Heart left ventricle (tissue), 16 donors: ENCODE data around the gene ERH. TPM values are rescaled to one million over a fixed set of nuclear protein-coding genes. Genes with fewer than 3 reads are reported as not detected.
"Not testable (repeated sequence)": the region's sequence is repeated elsewhere in the genome, so short reads cannot be mapped to it uniquely, and the experiment has no call there.

Source experiments
- ATAC-seq, 4 donors: fragments of 200-7000 bp; cut with Tn5 transposase; one replicate each; pipeline ENCODE4 v1.9.1; 2020 to 2022; ENCODE audit warnings: moderate library complexity in 4 of 4, mild to moderate bottlenecking in 3 of 4, moderate number of reproducible peaks in 1 of 4
- DNase-seq, 5 donors: peaks; one replicate each; pipeline ENCODE4 v3.0.0-alpha.2; 2020
- H3K27ac ChIP-seq, 12 donors: fragments of 200-600 bp; sonication (generic) in 4 of 12; one replicate each; pipeline versions ENCODE4 v1.5.0 to v1.8.0; 2016 to 2022; ENCODE audit warnings: mild to moderate bottlenecking in 2 of 12
- H3K27me3 ChIP-seq, 9 donors: fragments of 200-600 bp; sonication (generic) in 2 of 9; one replicate each; pipeline versions ENCODE4 v1.5.1 to v1.8.0; 2016 to 2022; ENCODE audit warnings: mild to moderate bottlenecking in 3 of 9
- H3K36me3 ChIP-seq, 9 donors: fragments of 200-600 bp; sonication (generic) in 2 of 9; one replicate each; pipeline versions ENCODE4 v1.5.0 to v1.8.0; 2018 to 2022; ENCODE audit warnings: mild to moderate bottlenecking in 2 of 9
- H3K4me1 ChIP-seq, 12 donors: fragments of 200-600 bp; sonication (generic) in 4 of 12; one replicate each; pipeline versions ENCODE4 v1.5.0 to v1.8.0; 2016 to 2022; ENCODE audit warnings: mild to moderate bottlenecking in 3 of 12
- H3K4me3 ChIP-seq, 12 donors: fragments of 200-600 bp; sonication (generic) in 4 of 12; one replicate each; pipeline versions ENCODE4 v1.5.0 to v1.8.0; 2017 to 2022; ENCODE audit warnings: mild to moderate bottlenecking in 9 of 12, moderate library complexity in 4 of 12
- H3K9me3 ChIP-seq, 12 donors: fragments of 200-600 bp; sonication (generic) in 4 of 12; one replicate each; pipeline versions ENCODE4 v1.5.0 to v1.8.0; 2016 to 2022; ENCODE audit warnings: mild to moderate bottlenecking in 1 of 12
- POLR2A ChIP-seq, 2 donors: fragments of 450-650 bp; IDR thresholded peaks; one replicate each; pipeline ENCODE4 v1.6.1; 2017; ENCODE audit warnings: antibody characterized with exemption in 2 of 2, mild to moderate bottlenecking in 2 of 2, moderate library complexity in 2 of 2
- WGBS, 4 donors: extraction: QIAGEN DNeasy Blood & Tissue Kit in 2 of 4; methylation state at CpG; one replicate each; pipeline versions ENCODE4 v1.1.5 to v1.1.7; 2013 to 2018; 5-methylcytosine and 5-hydroxymethylcytosine counted together
- intact Hi-C, 10 donors: fragments of 100-400 bp; cut with DNase I; formaldehyde crosslinking; loops; one replicate each; pipeline versions ENCODE4 v1.11.1 to v1.14.2; 2022
- polyA plus RNA-seq, 2 donors: library from polyadenylated mRNA; stranded (reverse); fragments of 200-250 nt; gene quantifications; one replicate each; pipeline ENCODE4 v1.2.3, GENCODE V29; 2013
- total RNA-seq, 9 donors: library from RNA; depleted of rRNA in 2 of 9; stranded (reverse); fragments of >200 nt in 2 of 9; fragmentation: NEBNext Ultra II Directional in 3 of 9; extraction: Animal tissue kit (Norgen Biotek cat#: 25700) in 3 of 9; gene quantifications; one replicate each; pipeline versions ENCODE4 v1.1.0 to v1.2.4, GENCODE V29; 2016 to 2023
- TF ChIP-seq, protein P1 (sequence below), 12 donors: fragments of 200-600 bp; sonication (generic) in 4 of 12; IDR thresholded peaks; one replicate each; pipeline versions ENCODE4 v1.5.0 to v1.8.0; 2018 to 2022; ENCODE audit warnings: antibody characterized with exemption in 12 of 12, mild to moderate bottlenecking in 5 of 12
- donor health status: ischemic (EF 13 %, LVEDD 7.1; RV severe dilation, severe dysfunction).
- donor health status: healthy with polysubstance abuse.
- donor health status: DM: no; HTN: yes; CAD: no.
- donor health status: DM: no; HTN: no; CAD: no.
- donor health status: ischemic (EF 25% LVEDD 6.9; RV normal size, moderate dysfunction).
- donor health status: ischemic (EF 25% LVEDD 5.7; RV mildly dilated, moderate dysfunction).
- donor health status: healthy.
- donor health status: DM: yes; HTN: yes; CAD: no.
- donor health status: ischemic (EF 35%, LVEDD 5.7; RV mildly dilated, moderate dysfunction).
- donor health status: nonischemic (EF 11% LVEDD 7.7; RV severe dilation, severe dysfunction).
- donor health status: DM: yes; HTN: yes; CAD: no.
- donor health status: PGD.
- donor health status: ischemic (EF 29% LVEDD 5.4; RV normal size, mild dysfunction).
- donor health status: nonischemic (EF 23%, LVEDD 6.1; RV moderate dilation, normal function).

Gene ERH
- total and polyA plus RNA-seq, 11 donors, result 44.3 to 147 (median 128) TPM

DNA sequence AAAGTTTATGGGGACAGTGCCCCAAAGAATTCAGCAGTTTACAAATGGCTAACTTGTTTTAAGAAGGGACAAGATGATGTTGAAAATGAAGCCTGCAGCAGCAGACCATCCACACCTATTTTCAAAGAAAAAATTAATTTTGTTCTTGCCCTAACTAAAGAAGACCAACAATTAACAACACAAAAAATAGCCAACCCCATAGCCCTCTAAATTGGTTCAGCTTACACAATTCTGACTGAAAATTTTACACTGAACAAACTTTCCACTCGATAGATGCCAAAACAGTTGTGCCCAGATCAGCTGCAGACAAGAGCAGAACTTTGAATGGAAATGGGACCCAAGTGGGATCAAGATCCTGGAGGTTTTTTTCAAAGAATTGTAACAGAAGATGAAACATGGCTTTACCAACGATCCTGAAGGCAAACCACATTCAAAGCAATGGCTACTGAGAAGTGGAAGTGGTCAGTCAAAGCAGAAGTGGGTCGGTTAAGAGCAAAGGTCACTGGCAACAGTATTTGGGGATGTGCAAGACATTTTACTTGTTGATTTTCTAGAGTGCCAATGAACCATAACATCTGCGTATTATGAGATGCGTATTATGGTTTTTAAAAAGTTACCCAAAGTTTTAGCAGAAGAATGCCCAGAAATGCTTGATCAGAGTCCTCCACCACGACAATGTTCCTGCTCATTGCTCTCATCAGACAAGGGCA lies 30.3 kb upstream of the ERH start:
- WGBS, 4 donors, result 92 to 96% (median 94%) methylated on average over 6 of the region's 6 CpGs
- Histone ChIP-seq H3K4me1 (peaks cover 0 to 6% (median 0%) of the 10 kb centered on the region in 12 donors), H3K27me3 (no peaks in the 10 kb centered on the region), H3K36me3 (peaks cover 0 to 45% (median 36%) of the 10 kb centered on the region in 9 donors), H3K27ac (no peak overlapping the region), H3K4me3 (no peak overlapping the region), H3K9me3 (peaks cover 0 to 13% (median 0%) of the 10 kb centered on the region in 12 donors)
- ATAC-seq (no peak), DNase-seq (no peak)
- no peak for TF ChIP-seq POLR2A (IDR thresholded peaks at IDR 0.05)
- TF ChIP-seq, protein P1, sequence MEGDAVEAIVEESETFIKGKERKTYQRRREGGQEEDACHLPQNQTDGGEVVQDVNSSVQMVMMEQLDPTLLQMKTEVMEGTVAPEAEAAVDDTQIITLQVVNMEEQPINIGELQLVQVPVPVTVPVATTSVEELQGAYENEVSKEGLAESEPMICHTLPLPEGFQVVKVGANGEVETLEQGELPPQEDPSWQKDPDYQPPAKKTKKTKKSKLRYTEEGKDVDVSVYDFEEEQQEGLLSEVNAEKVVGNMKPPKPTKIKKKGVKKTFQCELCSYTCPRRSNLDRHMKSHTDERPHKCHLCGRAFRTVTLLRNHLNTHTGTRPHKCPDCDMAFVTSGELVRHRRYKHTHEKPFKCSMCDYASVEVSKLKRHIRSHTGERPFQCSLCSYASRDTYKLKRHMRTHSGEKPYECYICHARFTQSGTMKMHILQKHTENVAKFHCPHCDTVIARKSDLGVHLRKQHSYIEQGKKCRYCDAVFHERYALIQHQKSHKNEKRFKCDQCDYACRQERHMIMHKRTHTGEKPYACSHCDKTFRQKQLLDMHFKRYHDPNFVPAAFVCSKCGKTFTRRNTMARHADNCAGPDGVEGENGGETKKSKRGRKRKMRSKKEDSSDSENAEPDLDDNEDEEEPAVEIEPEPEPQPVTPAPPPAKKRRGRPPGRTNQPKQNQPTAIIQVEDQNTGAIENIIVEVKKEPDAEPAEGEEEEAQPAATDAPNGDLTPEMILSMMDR (IDR thresholded peaks at IDR 0.05), result no peak
- intact Hi-C loops, result no loop called here

DNA sequence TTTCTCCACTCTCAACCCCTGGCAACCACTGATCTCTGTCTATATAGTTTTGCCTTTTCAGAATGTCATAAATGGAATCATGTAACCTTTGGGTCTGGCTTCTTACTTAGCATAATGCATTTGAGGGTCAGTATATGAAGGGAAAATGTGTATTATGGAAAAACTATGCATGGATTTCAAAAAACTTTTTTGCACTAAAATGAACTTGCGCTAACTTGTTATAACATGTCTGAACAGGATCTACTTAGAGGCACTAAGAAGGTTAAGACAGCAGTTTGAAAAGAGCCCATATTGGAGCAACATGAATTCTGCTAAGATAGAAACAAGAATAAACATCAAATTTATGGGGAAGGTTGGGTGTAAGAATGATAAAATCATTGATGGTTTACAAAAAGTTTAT lies 29.5 kb upstream of the ERH start:
- TF ChIP-seq, protein P1 (IDR thresholded peaks at IDR 0.05), result no peak
- no peak for TF ChIP-seq POLR2A (IDR thresholded peaks at IDR 0.05)
- ATAC-seq, result no peak
- WGBS, 4 donors, result 95 to 99% (median 98%) methylated on average over 1 of the region's 1 CpG
- Histone ChIP-seq H3K27me3 (no peaks in the 10 kb centered on the region), H3K9me3 (peaks cover 0 to 10% (median 0%) of the 10 kb centered on the region in 12 donors), H3K36me3 (peaks cover 0 to 45% (median 36%) of the 10 kb centered on the region in 9 donors), H3K27ac (no peak overlapping the region), H3K4me1 (peaks cover 0 to 6% (median 0%) of the 10 kb centered on the region in 12 donors), H3K4me3 (no peak overlapping the region)
- intact Hi-C loops, result no loop called here
- DNase-seq, result no peak

DNA sequence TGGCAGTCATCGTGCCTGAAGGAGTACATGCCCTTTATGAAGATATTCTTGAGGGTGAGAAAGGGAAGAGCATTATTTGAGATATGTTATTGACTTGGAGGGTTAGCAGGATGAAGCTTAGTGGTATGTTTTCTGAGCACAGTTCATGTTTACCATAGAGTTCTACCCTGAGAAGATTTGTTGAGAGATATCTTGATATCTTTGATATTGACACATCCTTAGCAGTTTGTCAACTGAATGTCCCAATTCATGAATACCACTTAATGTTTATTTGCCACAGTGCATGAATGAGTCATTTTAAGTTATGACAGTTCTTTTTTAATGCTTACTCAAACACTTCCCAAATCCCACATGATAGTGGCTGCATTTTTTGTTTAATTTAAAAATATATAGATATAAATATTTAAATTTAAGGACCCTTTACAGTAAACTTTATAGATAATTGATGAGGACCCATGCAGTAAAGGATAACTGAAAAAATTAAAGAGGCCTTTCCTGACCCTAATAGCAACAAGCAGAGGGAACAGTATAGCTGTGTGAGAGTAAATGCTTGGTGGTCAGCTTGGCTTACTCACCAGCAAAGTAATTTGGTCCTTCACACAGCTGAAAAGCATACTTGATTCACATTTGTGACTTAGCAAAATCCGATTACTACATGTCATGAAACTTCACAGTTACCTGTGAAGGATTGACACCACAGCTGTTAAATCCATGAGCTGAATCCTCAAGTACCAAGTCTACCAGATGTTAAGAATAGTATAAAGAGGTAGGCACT lies 26.2 kb upstream of the ERH start:
- Histone ChIP-seq H3K9me3 (peaks cover 0 to 6% (median 0%) of the 10 kb centered on the region in 12 donors), H3K4me1 (peaks cover 0 to 6% (median 0%) of the 10 kb centered on the region in 12 donors), H3K36me3 (peaks cover 0 to 45% (median 36%) of the 10 kb centered on the region in 9 donors), H3K27me3 (no peaks in the 10 kb centered on the region), H3K27ac (no peak overlapping the region), H3K4me3 (no peak overlapping the region)
- DNase-seq, result no peak
- intact Hi-C loops, result no loop called here
- no peak for ATAC-seq
- 82 to 89% (median 87%) methylated on average over 2 of the region's 2 CpGs for WGBS, 4 donors
- no peak for TF ChIP-seq POLR2A (IDR thresholded peaks at IDR 0.05)
- TF ChIP-seq, protein P1 (IDR thresholded peaks at IDR 0.05), result no peak

DNA sequence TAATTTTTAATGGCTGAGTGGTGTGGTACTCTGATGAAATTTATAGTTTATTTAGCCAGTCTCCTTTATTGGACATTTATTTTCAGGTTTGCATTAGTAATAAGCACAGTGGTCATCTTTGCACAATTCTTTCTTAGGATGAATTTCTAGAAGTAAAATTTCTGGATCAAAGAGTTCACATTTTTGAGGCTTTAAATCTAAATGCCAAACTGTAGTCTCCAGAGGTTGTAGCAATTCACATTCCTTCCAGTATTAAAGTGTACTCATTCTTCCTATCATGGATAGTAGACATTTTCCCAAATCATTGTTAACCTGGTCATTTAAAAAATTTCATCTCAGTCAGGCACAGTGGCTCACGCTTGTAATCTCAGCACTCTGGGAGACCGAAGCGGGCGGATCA lies 25.2 kb upstream of the ERH start:
- ATAC-seq (no peak), DNase-seq (no peak)
- H3K4me3 ChIP-seq, result no peak overlapping the region
- H3K27ac ChIP-seq, result no peak overlapping the region
- H3K27me3 ChIP-seq, result no peaks in the 10 kb centered on the region
- TF ChIP-seq POLR2A (IDR thresholded peaks at IDR 0.05), result no peak
- TF ChIP-seq, protein P1 (IDR thresholded peaks at IDR 0.05), result no peak
- peaks cover 0 to 6% (median 0%) of the 10 kb centered on the region in 12 donors for H3K4me1 ChIP-seq
- intact Hi-C loops, result no loop called here
- 96 to 99% (median 98%) methylated on average over 4 of the region's 4 CpGs for WGBS, 4 donors
- peaks cover 0 to 44% (median 36%) of the 10 kb centered on the region in 9 donors for H3K36me3 ChIP-seq
- H3K9me3 ChIP-seq, result peaks cover 0 to 6% (median 0%) of the 10 kb centered on the region in 12 donors

DNA sequence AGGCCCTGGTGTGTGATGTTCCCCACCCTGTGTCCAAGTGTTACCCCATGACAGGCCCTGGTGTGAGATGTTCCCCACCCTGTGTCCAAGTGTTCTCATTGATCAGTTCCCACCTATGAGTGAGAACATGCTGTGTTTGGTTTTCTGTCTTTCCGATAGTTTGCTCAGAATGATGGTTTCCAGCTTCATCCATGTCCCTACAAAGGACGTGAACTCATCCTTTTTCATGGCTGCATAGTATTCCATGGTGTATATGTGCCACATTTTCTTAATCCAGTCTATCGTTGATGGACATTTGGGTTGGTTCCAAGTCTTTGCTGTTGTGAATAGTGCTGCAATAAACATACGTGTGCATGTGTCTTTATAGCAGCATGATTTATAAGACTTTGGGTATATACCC lies 18.0 kb upstream of the ERH start:
- H3K4me1 ChIP-seq, intact Hi-C loops, H3K36me3 ChIP-seq, H3K27ac ChIP-seq, DNase-seq, ATAC-seq, H3K4me3 ChIP-seq, H3K27me3 ChIP-seq: not testable (repeated sequence)
- WGBS, 4 donors, result 92 to 98% (median 95%) methylated on average over 4 of the region's 4 CpGs
- H3K9me3 ChIP-seq, result peaks cover 0 to 13% (median 0%) of the 10 kb centered on the region in 12 donors
